ENCODE results near the gene SURF6. TPM values are rescaled to one million over a fixed set of nuclear protein-coding genes. Genes with fewer than 3 reads are reported as not detected.

Gene SURF6
- total RNA-seq, 1 experiment from 2014 or later = 16.1 TPM

DNA sequence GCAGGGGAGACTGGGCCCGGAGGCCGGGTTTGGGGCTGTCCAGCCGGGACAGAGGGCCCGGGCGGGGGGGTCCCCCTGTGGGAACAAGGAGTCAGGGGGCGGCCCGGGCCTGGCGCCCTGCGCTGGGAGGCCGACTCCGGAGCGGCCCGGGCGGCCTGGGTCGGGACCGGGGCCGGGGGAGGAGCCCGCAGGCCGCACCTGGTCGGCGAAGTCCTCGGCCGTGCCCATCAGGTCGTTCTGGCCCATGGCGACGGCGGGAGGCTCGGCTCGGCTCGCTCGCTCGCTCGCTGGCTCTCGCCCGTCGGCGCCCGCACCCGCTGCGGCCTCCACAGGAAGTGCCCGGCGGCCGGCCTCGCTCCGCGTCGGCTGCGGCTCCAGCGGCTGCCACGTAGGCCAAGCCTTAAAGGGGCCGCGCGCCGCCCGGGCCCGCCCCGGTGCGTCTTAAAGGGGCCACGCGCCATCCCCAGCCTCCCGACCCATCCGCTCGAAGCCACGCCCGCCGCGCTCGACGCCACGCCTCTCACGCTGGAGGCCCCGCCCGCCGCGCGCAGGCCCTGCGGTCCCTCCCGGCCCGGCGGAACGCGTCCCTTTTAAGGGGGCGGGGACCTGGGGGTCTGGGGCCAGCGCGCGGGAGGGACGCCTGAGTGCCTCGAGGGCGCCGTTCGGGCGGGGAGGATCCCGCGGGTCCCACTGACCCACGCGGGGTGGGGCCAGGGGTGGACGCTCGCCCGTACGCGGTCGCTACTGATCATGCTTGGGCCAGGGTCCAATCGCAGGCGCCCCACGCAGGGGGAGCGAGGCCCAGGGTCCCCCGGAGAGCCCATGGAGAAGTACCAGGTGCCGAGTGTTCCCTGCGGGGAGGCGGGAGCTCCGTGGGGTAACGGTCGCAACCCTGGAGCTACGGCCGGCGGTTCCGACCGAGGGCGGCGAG lies 40.0 kb upstream of the SURF6 start, which contains the start of the genes STKLD1 and SURF4:
TSS of gene STKLD1 (plus strand) at position 643 of the 931 bp plus-strand sequence. CDS start at position 751, 108 bp downstream.
TSS of gene SURF4 (minus strand) at position 337 of the 931 bp plus-strand sequence. CDS start at position 246, 91 bp downstream.
- POLR2A ChIA-PET = interaction anchor here (0.5 kb wide), 1 partner anchor 348 kb away, joined by 3 read pairs; no protein-coding TSS in a partner anchor
- Histone ChIP-seq H3K36me3 (ENCODE audit: control insufficient read depth, insufficient read depth, low read length) (peaks cover 5% of the 10 kb centered on the region; the same call in 1 of the 2 replicates), H3K9me3 (ENCODE audit: control insufficient read depth, insufficient read depth, low read depth, low read length) (no peaks in the 10 kb centered on the region), H3K27ac (ENCODE audit: low read length) (peak within 1 kb of the TSS; percentile 94), H3K4me3 (ENCODE audit: low read depth in 2 of 2, low read length in 2 of 2) (peak within 1 kb of the TSS; percentile 87 to 97), H3K4me1 (ENCODE audit: control insufficient read depth, insufficient read depth, low read length) (peaks cover 13% of the 10 kb centered on the region), H3K27me3 (ENCODE audit: control insufficient read depth, insufficient read depth, low read length) (no peaks in the 10 kb centered on the region)
- intact Hi-C loops (cut with micrococcal nuclease; ENCODE audit: unreplicated experiment) = no loop called here
- ATAC-seq = peak; percentile 97
- BruUV-seq (replicated peaks) = no TSS peak
- in situ Hi-C loops (cut with HindIII; ENCODE audit: low pct_unique_long_range_greater_than_20kb, low sequenced_read_pairs) = no loop called here
- DNase-seq (ENCODE audit: low read depth, low spot score) = peak; percentile 24
- CTCF ChIA-PET = no interaction called here
- TF ChIP-seq, protein P1, sequence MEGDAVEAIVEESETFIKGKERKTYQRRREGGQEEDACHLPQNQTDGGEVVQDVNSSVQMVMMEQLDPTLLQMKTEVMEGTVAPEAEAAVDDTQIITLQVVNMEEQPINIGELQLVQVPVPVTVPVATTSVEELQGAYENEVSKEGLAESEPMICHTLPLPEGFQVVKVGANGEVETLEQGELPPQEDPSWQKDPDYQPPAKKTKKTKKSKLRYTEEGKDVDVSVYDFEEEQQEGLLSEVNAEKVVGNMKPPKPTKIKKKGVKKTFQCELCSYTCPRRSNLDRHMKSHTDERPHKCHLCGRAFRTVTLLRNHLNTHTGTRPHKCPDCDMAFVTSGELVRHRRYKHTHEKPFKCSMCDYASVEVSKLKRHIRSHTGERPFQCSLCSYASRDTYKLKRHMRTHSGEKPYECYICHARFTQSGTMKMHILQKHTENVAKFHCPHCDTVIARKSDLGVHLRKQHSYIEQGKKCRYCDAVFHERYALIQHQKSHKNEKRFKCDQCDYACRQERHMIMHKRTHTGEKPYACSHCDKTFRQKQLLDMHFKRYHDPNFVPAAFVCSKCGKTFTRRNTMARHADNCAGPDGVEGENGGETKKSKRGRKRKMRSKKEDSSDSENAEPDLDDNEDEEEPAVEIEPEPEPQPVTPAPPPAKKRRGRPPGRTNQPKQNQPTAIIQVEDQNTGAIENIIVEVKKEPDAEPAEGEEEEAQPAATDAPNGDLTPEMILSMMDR (IDR thresholded peaks at IDR 0.05) = no peak
- TF ChIP-seq, protein P2, sequence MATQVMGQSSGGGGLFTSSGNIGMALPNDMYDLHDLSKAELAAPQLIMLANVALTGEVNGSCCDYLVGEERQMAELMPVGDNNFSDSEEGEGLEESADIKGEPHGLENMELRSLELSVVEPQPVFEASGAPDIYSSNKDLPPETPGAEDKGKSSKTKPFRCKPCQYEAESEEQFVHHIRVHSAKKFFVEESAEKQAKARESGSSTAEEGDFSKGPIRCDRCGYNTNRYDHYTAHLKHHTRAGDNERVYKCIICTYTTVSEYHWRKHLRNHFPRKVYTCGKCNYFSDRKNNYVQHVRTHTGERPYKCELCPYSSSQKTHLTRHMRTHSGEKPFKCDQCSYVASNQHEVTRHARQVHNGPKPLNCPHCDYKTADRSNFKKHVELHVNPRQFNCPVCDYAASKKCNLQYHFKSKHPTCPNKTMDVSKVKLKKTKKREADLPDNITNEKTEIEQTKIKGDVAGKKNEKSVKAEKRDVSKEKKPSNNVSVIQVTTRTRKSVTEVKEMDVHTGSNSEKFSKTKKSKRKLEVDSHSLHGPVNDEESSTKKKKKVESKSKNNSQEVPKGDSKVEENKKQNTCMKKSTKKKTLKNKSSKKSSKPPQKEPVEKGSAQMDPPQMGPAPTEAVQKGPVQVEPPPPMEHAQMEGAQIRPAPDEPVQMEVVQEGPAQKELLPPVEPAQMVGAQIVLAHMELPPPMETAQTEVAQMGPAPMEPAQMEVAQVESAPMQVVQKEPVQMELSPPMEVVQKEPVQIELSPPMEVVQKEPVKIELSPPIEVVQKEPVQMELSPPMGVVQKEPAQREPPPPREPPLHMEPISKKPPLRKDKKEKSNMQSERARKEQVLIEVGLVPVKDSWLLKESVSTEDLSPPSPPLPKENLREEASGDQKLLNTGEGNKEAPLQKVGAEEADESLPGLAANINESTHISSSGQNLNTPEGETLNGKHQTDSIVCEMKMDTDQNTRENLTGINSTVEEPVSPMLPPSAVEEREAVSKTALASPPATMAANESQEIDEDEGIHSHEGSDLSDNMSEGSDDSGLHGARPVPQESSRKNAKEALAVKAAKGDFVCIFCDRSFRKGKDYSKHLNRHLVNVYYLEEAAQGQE (IDR thresholded peaks at IDR 0.05; ENCODE audit: insufficient read depth in 1 of 2, low read depth in 2 of 2, low read length in 1 of 2) = no peak
- TF ChIP-seq POLR2AphosphoS5 (IDR thresholded peaks at IDR 0.05; ENCODE audit: low read depth, low read length) (0 out of 2 replicates have a peak, but pooled peaks have one; percentile 48), TCF7L2 (IDR thresholded peaks at IDR 0.05; ENCODE audit: low read depth, low read length) (peak; percentile 91), SIN3A (IDR thresholded peaks at IDR 0.05; ENCODE audit: borderline replicate concordance, insufficient read depth, low read depth, low read length) (0 out of 2 replicates have a peak, but pooled peaks have one; percentile 43)

DNA sequence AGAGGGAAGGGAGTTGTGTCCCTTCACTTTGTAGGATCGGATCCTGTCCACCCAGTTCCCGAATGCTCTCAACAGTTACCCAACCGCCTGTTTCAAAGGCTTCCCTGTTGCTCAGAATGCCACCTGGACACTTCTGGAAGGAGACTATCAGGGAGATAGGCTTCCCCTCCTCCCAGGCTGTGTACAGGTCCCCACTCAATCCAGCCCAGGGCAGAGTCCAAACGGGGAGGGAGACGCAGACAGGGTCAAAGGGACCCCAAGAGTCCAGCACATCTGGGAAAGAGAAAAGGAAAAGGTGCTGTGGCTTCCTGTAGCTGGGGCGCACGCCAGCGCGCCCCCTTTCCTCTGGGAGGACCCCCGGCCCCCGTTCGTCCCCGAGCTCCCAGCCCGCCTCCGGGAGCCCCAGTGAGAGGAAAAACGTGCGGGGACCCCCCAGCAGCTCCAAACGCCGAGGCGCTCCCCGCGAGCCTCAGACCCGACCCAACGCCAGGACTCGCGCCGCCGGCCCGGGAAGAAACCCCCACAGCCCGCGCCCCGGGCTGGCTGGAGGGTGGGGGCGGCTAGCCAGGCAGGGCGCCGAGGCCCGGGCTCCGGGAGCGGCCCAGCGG lies 39.2 kb upstream of the SURF6 start:
- no TSS peak for BruUV-seq (replicated peaks)
- 0 out of 2 replicates have a peak, but pooled peaks have one; percentile 1 for ATAC-seq
- Histone ChIP-seq H3K9me3 (ENCODE audit: control insufficient read depth, insufficient read depth, low read depth, low read length) (no peaks in the 10 kb centered on the region), H3K27ac (ENCODE audit: low read length) (peak overlapping the region; percentile 94), H3K36me3 (ENCODE audit: control insufficient read depth, insufficient read depth, low read length) (peaks cover 5% of the 10 kb centered on the region; the same call in 1 of the 2 replicates), H3K4me1 (ENCODE audit: control insufficient read depth, insufficient read depth, low read length) (peaks cover 13% of the 10 kb centered on the region), H3K27me3 (ENCODE audit: control insufficient read depth, insufficient read depth, low read length) (no peaks in the 10 kb centered on the region), H3K4me3 (ENCODE audit: low read depth in 2 of 2, low read length in 2 of 2) (peak overlapping the region; percentile 87 to 97)
- ChIA-PET CTCF (no interaction called here), POLR2A (no interaction called here)
- in situ Hi-C loops (cut with HindIII; ENCODE audit: low pct_unique_long_range_greater_than_20kb, low sequenced_read_pairs) = no loop called here
- DNase-seq (ENCODE audit: low read depth, low spot score) = no peak
- TF ChIP-seq TCF7L2 (IDR thresholded peaks at IDR 0.05; ENCODE audit: low read depth, low read length) (no peak), POLR2AphosphoS5 (IDR thresholded peaks at IDR 0.05; ENCODE audit: low read depth, low read length) (no peak), SIN3A (IDR thresholded peaks at IDR 0.05; ENCODE audit: borderline replicate concordance, insufficient read depth, low read depth, low read length) (no peak)
- TF ChIP-seq, protein P2 (IDR thresholded peaks at IDR 0.05; ENCODE audit: insufficient read depth in 1 of 2, low read depth in 2 of 2, low read length in 1 of 2) = no peak
- TF ChIP-seq, protein P1 (IDR thresholded peaks at IDR 0.05) = no peak; the same call in 1 of the 2 replicates
- intact Hi-C loops (cut with micrococcal nuclease; ENCODE audit: unreplicated experiment) = no loop called here
